Natural killer cell (primary cell): ENCODE measurements around the gene YAE1. TPM values are rescaled to one million over a fixed set of nuclear protein-coding genes. Genes with fewer than 3 reads are reported as not detected.

ENCODE experiments used
- ATAC-seq, 3 donors: fragments of 150-1000 bp in 2 of 3; fragments of 200-7000 bp in 1 of 3; cut with Tn5 transposase; 1 replicate in 1 of 3; 2 replicates in 2 of 3; pipeline ENCODE4 v1.10.0; 2021; ENCODE audit warnings: mild to moderate bottlenecking in 2 of 3, moderate library complexity in 2 of 3
- DNase-seq, 2 donors: peaks; one replicate each; pipeline versions ENCODE4 v3.0.0 to v3.0.0-alpha.2; 2013 to 2021; ENCODE audit warnings: mixed read lengths in 1 of 2
- H3K27ac ChIP-seq: one replicate; pipeline ENCODE4 v1.5.1; 2013; ENCODE audit warnings: mild to moderate bottlenecking, low read length
- H3K27me3 ChIP-seq: one replicate; pipeline ENCODE4 v1.6.1; 2013; ENCODE audit warnings: low read length; ENCODE audit not compliant: control insufficient read depth, insufficient read depth
- H3K36me3 ChIP-seq: one replicate; pipeline ENCODE4 v1.6.1; 2013; ENCODE audit warnings: low read length; ENCODE audit not compliant: control insufficient read depth, insufficient read depth
- H3K4me1 ChIP-seq: one replicate; pipeline ENCODE4 v1.6.1; 2013; ENCODE audit warnings: low read length; ENCODE audit not compliant: control insufficient read depth, insufficient read depth
- H3K4me3 ChIP-seq: one replicate; pipeline ENCODE4 v1.5.1; 2013; ENCODE audit warnings: low read length
- H3K9me3 ChIP-seq: one replicate; pipeline ENCODE4 v1.6.1; 2013; ENCODE audit warnings: low read length; ENCODE audit not compliant: control insufficient read depth, insufficient read depth
- H3K27ac Mint-ChIP-seq, 2 donors: one replicate each; pipeline ENCODE4 v1.8.0; 2022; ENCODE audit warnings: mild to moderate bottlenecking in 2 of 2, mixed read lengths in 2 of 2, moderate library complexity in 1 of 2
- H3K27me3 Mint-ChIP-seq, 2 donors: one replicate each; pipeline ENCODE4 v1.8.0; 2022; ENCODE audit warnings: low read depth in 2 of 2, mixed read lengths in 2 of 2
- H3K36me3 Mint-ChIP-seq: one replicate; pipeline ENCODE4 v1.8.0; 2022; ENCODE audit warnings: mixed read lengths
- H3K4me1 Mint-ChIP-seq, 2 donors: one replicate each; pipeline ENCODE4 v1.8.0; 2022; ENCODE audit warnings: mixed read lengths in 2 of 2
- H3K4me3 Mint-ChIP-seq: one replicate; pipeline ENCODE4 v1.8.0; 2022; ENCODE audit warnings: mild to moderate bottlenecking, moderate library complexity, mixed read lengths
- H3K9me3 Mint-ChIP-seq, 2 donors: one replicate each; pipeline ENCODE4 v1.8.0; 2022; ENCODE audit warnings: mixed read lengths in 2 of 2
- CTCF ChIP-seq: fragments of 200-600 bp; IDR thresholded peaks from one replicate; pipeline ENCODE4 v1.8.0; 2022; ENCODE audit warnings: antibody characterized with exemption
- WGBS: methylation state at CpG from one replicate; pipeline ENCODE4 v1.1.7; 2013; ENCODE audit warnings: missing lambda C conversion rate; ENCODE audit not compliant: insufficient coverage; 5-methylcytosine and 5-hydroxymethylcytosine counted together
- intact Hi-C: fragments of 100-400 bp; cut with micrococcal nuclease; formaldehyde crosslinking; loops from one replicate; pipeline ENCODE4 v1.14.2; 2022
- total RNA-seq, 4 donors: library from RNA; stranded (reverse); fragments of 120-200 nt in 1 of 4; gene quantifications; one replicate each; pipeline versions ENCODE4 v1.2.3 to v1.2.4, GENCODE V29; 2013 to 2022

The YAE1 gene
- total RNA-seq, 3 donors from 2014 or later (not counting 1 experiment from before 2014, with no cell fraction given) = 3.1 to 5.1 (median 3.4) TPM

GRCh38 chr7:39617005-39617404, 50.8 kb downstream of the YAE1 start:
- Mint-ChIP-seq H3K27me3 (peaks cover 18 to 31% of the 10 kb centered on the region in 2 donors), H3K4me3 (no peak overlapping the region), H3K9me3 (no peaks in the 10 kb centered on the region), H3K27ac (no peak overlapping the region), H3K4me1 (peaks cover 2 to 4% of the 10 kb centered on the region in 2 donors), H3K36me3 (no peaks in the 10 kb centered on the region)
- no peaks in the 10 kb centered on the region for H3K36me3 ChIP-seq
- no peak overlapping the region for H3K27ac ChIP-seq
- peaks cover 1% of the 10 kb centered on the region for H3K4me1 ChIP-seq
- ATAC-seq (no peak), DNase-seq (no peak)
- intact Hi-C loops = no loop called here
- peaks cover 7% of the 10 kb centered on the region for H3K27me3 ChIP-seq
- H3K9me3 ChIP-seq = no peaks in the 10 kb centered on the region
- H3K4me3 ChIP-seq = no peak overlapping the region
- no peak for TF ChIP-seq CTCF

- DNase-seq (no peak), ATAC-seq (no peak)
- Mint-ChIP-seq H3K36me3 (no peaks in the 10 kb centered on the region), H3K4me3 (no peak overlapping the region), H3K27ac (no peak overlapping the region), H3K27me3 (peaks cover 12 to 17% of the 10 kb centered on the region in 2 donors), H3K9me3 (no peaks in the 10 kb centered on the region), H3K4me1 (peaks cover 13 to 16% of the 10 kb centered on the region in 2 donors)
- intact Hi-C loops = no loop called here
- TF ChIP-seq CTCF = no peak
- Histone ChIP-seq H3K36me3 (no peaks in the 10 kb centered on the region), H3K9me3 (no peaks in the 10 kb centered on the region), H3K4me3 (no peak overlapping the region), H3K27me3 (peaks cover 7% of the 10 kb centered on the region), H3K4me1 (peaks cover 12% of the 10 kb centered on the region), H3K27ac (no peak overlapping the region)
- 100% methylated on average over 2 of the region's 4 CpGs for WGBS
These were observed 52.7 kb downstream of the YAE1 start for GRCh38 chr7:39618868-39619267.

- peaks cover 6 to 14% of the 10 kb centered on the region in 2 donors for H3K27me3 Mint-ChIP-seq
- H3K4me3 Mint-ChIP-seq = no peak overlapping the region
- Histone ChIP-seq H3K36me3 (no peaks in the 10 kb centered on the region), H3K27me3 (peaks cover 5% of the 10 kb centered on the region), H3K4me3 (no peak overlapping the region), H3K27ac (no peak overlapping the region), H3K4me1 (peaks cover 18% of the 10 kb centered on the region), H3K9me3 (no peaks in the 10 kb centered on the region)
- DNase-seq (no peak), ATAC-seq (no peak)
- intact Hi-C loops = loop anchor here (5.0 kb wide), 1 partner anchor 112 kb away; no protein-coding TSS in a partner anchor
- TF ChIP-seq CTCF = no peak
- no peak overlapping the region for H3K27ac Mint-ChIP-seq
- peaks cover 28 to 31% of the 10 kb centered on the region in 2 donors for H3K4me1 Mint-ChIP-seq
- no peaks in the 10 kb centered on the region for H3K9me3 Mint-ChIP-seq
- no peaks in the 10 kb centered on the region for H3K36me3 Mint-ChIP-seq
These were observed 54.3 kb downstream of the YAE1 start for GRCh38 chr7:39620486-39620885.

GRCh38 chr7:39621261-39621660, 55.1 kb downstream of the YAE1 start:
- Mint-ChIP-seq H3K4me1 (peaks cover 30 to 36% of the 10 kb centered on the region in 2 donors), H3K4me3 (no peak overlapping the region), H3K27me3 (peaks cover under 1 to 6% of the 10 kb centered on the region in 2 donors), H3K9me3 (no peaks in the 10 kb centered on the region), H3K36me3 (no peaks in the 10 kb centered on the region), H3K27ac (no peak overlapping the region)
- DNase-seq (no peak), ATAC-seq (no peak)
- 83% methylated on average over 1 of the region's 1 CpG for WGBS
- intact Hi-C loops = loop anchor here (5.0 kb wide), 1 partner anchor 111 kb away; no protein-coding TSS in a partner anchor
- no peaks in the 10 kb centered on the region for H3K36me3 ChIP-seq
- no peaks in the 10 kb centered on the region for H3K9me3 ChIP-seq
- peaks cover 18% of the 10 kb centered on the region for H3K4me1 ChIP-seq
- H3K27me3 ChIP-seq = no peaks in the 10 kb centered on the region
- H3K4me3 ChIP-seq = no peak overlapping the region
- no peak for TF ChIP-seq CTCF
- no peak overlapping the region for H3K27ac ChIP-seq
